ENCODE results near the gene CYB5RL.

DNA sequence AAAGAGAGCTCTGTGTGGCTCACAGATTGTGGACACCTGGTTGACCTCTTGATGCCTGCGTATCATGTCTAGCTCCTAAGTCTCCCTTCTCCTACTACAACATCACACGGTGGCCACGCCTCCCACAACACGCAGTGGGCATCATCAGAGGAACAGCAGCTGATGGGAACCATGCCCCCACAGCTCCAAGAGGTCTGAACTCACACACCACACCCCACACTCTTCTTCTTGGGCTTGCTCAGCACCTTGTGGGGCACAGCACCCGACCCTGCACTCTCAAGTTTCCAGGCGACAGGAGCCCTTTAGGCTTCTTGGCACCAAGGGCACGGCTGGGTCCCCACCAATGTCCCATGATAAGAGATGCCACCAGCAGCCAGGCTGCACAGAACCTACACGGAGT is 28.2 kb downstream of the CYB5RL start:
- TF ChIP-seq POLR2A (IDR thresholded peaks at IDR 0.05; ENCODE audit: low read depth, low read length) (no peak), POLR2AphosphoS5 (IDR thresholded peaks at IDR 0.05; ENCODE audit: insufficient read depth, low read depth, low read length) (no peak)
- TF ChIP-seq, protein P1, sequence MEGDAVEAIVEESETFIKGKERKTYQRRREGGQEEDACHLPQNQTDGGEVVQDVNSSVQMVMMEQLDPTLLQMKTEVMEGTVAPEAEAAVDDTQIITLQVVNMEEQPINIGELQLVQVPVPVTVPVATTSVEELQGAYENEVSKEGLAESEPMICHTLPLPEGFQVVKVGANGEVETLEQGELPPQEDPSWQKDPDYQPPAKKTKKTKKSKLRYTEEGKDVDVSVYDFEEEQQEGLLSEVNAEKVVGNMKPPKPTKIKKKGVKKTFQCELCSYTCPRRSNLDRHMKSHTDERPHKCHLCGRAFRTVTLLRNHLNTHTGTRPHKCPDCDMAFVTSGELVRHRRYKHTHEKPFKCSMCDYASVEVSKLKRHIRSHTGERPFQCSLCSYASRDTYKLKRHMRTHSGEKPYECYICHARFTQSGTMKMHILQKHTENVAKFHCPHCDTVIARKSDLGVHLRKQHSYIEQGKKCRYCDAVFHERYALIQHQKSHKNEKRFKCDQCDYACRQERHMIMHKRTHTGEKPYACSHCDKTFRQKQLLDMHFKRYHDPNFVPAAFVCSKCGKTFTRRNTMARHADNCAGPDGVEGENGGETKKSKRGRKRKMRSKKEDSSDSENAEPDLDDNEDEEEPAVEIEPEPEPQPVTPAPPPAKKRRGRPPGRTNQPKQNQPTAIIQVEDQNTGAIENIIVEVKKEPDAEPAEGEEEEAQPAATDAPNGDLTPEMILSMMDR (IDR thresholded peaks at IDR 0.05; ENCODE audit: extremely low read depth in 1 of 2, insufficient read depth in 1 of 2, low read depth in 1 of 2, low read length in 2 of 2): no peak

Data from endothelial cell of umbilical vein (primary cell).